Heart left ventricle (tissue), 13 donors: ENCODE measurements around the gene POC1A.

Experiments
- POLR2A ChIP-seq, 2 donors: fragments of 450-650 bp; IDR thresholded peaks; one replicate each; pipeline ENCODE4 v1.6.1; 2017; ENCODE audit warnings: antibody characterized with exemption in 2 of 2, mild to moderate bottlenecking in 2 of 2, moderate library complexity in 2 of 2
- TF ChIP-seq, protein P1 (sequence below), 12 donors: fragments of 200-600 bp; sonication (generic) in 4 of 12; IDR thresholded peaks; one replicate each; pipeline versions ENCODE4 v1.5.0 to v1.8.0; 2018 to 2022; ENCODE audit warnings: antibody characterized with exemption in 12 of 12, mild to moderate bottlenecking in 5 of 12
- donor health status: ischemic (EF 13 %, LVEDD 7.1; RV severe dilation, severe dysfunction).
- donor health status: DM: no; HTN: yes; CAD: no.
- donor health status: DM: no; HTN: no; CAD: no.
- donor health status: ischemic (EF 25% LVEDD 6.9; RV normal size, moderate dysfunction).
- donor health status: ischemic (EF 25% LVEDD 5.7; RV mildly dilated, moderate dysfunction).
- donor health status: ischemic (EF 35%, LVEDD 5.7; RV mildly dilated, moderate dysfunction).
- donor health status: nonischemic (EF 11% LVEDD 7.7; RV severe dilation, severe dysfunction).
- donor health status: DM: yes; HTN: yes; CAD: no.
- donor health status: PGD.
- donor health status: ischemic (EF 29% LVEDD 5.4; RV normal size, mild dysfunction).
- donor health status: nonischemic (EF 23%, LVEDD 6.1; RV moderate dilation, normal function).

DNA sequence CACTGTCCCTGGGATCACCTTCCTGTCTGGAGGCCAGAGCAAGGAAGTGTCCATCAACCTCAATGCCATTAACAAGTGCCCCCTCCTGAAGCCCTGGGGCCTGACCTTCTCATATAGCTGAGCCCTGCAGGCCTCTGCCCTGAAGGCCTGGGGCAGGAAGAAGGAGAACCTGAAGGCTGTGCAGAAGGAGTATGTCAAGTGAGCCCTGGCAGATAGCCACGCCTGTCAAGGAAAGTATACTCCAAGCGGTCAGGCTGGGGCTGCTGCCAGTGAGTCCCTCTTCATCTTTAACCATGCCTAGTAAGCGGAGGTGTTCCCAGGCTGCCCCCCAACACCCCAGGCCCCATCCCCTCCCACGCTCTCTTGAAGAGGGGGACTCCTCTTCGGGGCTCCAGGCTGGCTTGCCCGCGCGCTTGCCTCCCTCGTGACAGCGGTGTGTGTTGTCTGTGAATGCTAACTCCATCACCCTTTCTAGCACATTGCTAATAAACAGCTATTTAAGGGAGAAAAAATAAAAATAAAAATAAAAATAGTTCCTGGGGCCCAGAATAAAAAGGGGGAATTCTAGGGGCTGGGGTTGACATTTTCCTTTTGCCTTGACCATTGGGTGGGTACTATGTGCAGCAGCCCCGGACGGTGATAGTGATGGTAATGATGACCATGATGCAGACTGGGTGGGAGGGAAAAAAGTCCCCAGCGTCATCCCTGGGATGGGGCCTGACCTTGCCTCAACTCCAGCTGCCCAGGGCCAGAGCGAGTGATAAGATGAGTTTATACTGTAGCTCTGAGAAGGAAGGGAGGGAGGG is 40.5 kb upstream of the POC1A start:
- TF ChIP-seq, protein P1, sequence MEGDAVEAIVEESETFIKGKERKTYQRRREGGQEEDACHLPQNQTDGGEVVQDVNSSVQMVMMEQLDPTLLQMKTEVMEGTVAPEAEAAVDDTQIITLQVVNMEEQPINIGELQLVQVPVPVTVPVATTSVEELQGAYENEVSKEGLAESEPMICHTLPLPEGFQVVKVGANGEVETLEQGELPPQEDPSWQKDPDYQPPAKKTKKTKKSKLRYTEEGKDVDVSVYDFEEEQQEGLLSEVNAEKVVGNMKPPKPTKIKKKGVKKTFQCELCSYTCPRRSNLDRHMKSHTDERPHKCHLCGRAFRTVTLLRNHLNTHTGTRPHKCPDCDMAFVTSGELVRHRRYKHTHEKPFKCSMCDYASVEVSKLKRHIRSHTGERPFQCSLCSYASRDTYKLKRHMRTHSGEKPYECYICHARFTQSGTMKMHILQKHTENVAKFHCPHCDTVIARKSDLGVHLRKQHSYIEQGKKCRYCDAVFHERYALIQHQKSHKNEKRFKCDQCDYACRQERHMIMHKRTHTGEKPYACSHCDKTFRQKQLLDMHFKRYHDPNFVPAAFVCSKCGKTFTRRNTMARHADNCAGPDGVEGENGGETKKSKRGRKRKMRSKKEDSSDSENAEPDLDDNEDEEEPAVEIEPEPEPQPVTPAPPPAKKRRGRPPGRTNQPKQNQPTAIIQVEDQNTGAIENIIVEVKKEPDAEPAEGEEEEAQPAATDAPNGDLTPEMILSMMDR (IDR thresholded peaks at IDR 0.05), result no peak
- no peak for TF ChIP-seq POLR2A (IDR thresholded peaks at IDR 0.05)
